EL (cell line): ENCODE measurements around the gene CHRNB4.

ENCODE experiments used
- DNase-seq: peaks from one replicate; pipeline ENCODE4 v3.0.0-alpha.2; 2016

The CHRNB4 gene

GRCh38 chr15:78630886-78631633 is 9.9 kb downstream of the CHRNB4 start:
- DNase-seq = no peak

- no peak for DNase-seq
These were observed 11.3 kb downstream of the CHRNB4 start for GRCh38 chr15:78629716-78630065.

DNA sequence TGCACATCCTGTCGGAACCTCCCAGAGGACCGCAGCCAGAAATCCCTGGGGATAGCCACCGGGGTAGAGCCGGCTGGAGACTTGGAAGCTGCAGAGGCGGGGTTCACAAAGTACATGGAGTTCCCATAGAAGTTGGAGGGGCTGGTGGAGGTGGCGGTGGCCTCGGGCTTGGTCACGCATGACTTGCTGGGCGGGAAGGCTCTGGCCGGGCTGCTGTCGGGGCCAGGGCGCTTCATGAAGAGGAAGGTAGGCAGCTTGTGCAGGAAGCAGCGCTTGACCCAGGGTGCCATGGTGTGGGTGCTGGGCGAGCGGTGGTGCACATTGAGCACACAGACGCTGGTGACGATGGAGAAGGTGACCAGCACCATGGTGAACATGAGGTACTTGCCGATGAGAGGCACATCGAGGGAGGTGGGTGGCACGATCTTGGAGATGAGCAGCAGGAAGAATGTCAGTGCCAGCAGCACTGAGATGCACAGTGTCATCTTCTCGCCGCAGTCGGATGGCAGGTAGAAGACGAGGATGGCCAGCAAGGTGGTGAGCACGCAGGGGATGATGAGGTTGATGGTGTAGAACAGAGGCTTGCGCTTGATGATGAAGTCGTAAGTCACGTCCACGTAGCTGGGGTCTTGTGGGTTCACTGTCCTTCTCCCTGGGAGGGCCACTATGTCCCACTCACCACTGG is 11.8 kb downstream of the CHRNB4 start:
- DNase-seq = no peak

DNA sequence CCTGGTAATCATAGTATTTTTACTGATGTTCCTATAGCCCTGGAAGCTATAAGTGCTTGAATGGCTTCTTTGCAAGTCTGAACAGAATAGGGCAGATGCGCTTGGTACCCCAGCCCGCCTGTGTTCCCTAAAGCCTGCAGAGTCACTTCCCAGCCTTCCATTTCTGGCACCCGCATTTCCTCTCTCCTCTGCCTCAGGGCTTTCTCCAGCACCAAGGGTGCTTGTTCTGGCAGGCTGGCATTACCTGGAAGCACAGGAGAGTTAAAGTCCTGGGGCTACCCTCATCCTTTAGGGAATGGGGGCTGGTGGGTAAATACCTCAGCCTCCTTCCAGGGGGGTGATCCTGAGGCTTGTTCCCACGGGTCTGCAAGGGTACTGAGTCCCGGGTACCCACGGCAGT is 12.8 kb downstream of the CHRNB4 start:
- no peak for DNase-seq

DNA sequence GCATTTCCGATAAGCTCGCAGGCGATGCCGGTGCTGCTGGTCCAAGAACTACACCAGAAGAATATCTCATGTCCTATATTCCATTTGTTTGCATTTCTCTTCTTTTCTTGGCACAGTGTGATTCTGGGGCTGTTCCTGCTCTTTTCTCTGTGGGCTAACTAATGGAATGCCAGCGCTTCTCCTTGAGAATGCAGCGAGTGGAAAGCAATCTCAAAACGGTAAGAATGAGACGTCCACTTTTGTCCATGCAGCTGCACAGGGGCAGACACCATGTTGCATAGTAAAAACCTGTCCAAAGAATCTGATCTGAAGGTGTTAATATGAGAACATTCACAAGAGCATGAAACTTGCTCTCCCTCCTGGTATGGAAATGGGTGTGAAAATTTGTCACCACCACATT is 13.7 kb downstream of the CHRNB4 start:
- no peak for DNase-seq

GRCh38 chr15:78626381-78626995 is 14.5 kb downstream of the CHRNB4 start:
- no peak for DNase-seq

DNA sequence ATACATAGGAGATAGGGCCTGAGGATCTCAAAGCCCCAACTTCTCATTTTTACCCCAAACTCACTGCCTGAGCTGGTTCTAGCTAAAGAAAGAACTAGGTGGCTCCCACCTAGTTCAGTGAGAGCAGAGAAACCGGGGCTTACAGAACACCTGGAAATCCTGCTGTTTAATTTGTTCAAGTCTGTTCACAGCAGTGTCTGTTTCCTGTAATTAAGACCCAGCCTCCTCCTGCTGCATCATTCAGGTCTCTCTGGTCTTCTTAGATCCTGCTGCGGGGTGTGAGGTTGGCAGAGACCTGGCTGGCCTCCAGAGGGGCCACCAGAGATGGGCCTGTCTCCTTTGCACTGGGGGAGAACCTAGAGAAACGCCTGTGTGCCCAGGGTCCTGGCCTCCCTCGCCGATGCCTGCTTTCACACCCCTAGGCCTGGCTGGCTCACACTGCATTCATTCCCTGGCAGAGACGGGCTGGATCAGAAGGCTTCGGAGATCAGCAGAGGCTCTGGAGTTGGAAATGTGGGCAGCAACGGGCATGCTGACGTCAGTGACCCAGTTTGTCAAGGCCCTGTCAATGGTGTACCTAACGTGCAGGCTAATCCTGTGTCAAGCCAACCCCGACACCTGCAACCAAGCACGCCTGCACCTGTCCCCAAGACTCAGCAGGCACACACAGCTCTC is 15.3 kb downstream of the CHRNB4 start:
- DNase-seq = no peak

- no peak for DNase-seq
These were observed 16.1 kb downstream of the CHRNB4 start for GRCh38 chr15:78624651-78625590.

DNA sequence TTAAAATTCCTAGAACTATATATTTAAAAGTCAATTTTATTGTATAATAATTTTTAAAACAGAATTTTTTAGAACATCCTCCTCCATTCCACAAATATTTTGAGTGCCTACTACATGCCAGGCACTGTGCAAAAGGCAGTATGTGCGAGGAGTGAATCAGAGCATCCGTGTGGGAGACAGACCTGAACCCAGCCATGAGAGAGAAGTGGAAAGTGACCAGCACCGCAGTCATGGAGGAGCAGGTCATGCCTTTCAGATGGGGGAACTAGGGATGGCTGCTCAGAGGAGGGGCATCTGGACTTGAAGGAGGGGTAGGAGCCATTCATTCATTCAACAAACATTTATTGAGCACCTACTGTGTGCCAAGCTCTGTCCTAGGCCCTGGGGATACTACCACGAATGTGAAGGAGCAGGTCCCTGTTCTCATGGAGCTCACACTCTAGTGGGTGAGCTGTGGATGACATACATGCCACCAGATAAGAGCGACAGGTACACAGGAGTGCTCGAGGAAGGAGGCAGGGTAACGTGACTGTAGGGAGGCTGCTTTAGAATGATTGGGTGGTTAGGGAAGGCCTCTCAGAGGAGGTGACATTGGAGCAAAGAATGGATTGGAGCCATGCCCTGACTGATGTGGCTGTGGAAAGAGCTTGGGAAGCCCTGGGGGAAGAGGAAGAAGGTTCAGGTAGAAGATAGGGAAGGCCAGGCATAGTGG is 17.1 kb downstream of the CHRNB4 start:
- DNase-seq = no peak

DNA sequence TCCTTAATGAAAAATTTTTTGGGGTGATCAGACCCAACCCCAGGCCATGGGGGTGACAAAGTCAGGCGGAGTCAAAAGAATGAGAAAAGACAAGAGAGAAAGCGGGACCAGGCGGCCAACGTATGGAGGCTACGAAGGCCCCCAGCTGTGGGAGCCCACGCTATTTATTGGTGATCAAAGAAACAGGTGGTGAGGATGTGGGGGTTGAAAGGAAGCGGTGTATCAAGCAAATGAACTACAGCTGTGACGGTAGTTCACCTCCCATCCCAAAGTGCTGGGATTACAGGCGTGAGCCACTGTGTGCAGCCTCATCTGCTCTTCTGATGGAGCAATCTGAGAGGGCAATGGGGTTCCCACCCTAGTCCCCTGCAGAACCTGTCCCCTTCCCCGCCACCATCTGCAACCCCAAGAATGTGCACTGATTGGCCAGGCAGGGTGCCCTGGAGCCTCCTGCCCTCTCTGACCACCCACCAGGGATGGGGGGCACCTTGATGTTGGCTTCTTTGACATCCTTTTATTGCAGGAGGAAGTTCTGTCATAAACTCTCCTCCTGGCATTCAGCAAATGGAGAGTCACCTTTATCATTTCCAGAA is 19.1 kb downstream of the CHRNB4 start:
- no peak for DNase-seq

DNA sequence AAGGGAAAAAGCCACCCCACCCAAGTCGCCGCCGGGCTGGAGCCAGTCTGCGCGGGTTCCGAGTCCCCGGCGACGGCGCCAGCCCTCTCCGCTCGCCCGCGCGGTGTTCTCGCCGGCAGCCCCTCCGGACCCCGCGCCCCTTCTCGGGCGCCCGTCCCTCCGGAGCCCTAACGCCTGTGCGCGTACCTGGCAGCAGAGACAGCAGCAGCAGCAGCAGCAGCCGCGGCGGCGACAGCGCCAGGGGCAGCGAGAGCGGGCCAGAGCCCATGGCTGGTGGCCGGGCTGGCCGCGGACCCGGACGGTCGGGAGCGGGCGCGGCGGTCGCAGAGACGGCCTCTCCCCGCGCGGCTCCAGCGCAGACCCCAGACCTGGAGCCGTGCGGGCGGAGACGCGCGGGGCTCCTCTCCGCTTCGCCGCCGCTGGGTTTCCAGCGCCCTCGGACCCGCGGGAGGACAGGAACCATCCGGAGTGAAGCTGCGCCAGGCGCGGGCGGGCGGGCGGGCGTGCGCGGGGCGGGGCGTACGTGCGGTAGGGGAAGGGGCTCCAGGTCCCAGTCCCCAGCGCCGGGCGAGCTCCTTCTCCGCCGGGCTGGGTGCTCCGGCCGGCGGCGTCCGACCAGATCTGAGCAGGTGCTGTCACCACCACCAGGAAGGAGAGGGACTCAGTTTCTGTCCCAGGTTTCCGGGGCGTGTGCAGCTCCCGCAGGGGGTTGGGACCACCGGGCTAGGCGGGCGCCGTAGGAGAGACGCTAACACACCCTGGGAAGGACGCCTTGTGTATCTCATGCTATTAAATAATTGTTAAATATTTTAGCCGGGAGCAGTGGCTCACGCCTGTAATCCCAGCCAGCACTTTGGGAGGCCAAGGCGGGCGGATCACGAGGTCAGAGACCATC is 20.2 kb downstream of the CHRNB4 start, which contains the start of gene CHRNA3:
CHRNA3 (minus strand) TSS at position 470 of the 895 bp plus-strand sequence; CDS start at position 268, 202 bp downstream.
- no peak for DNase-seq

DNA sequence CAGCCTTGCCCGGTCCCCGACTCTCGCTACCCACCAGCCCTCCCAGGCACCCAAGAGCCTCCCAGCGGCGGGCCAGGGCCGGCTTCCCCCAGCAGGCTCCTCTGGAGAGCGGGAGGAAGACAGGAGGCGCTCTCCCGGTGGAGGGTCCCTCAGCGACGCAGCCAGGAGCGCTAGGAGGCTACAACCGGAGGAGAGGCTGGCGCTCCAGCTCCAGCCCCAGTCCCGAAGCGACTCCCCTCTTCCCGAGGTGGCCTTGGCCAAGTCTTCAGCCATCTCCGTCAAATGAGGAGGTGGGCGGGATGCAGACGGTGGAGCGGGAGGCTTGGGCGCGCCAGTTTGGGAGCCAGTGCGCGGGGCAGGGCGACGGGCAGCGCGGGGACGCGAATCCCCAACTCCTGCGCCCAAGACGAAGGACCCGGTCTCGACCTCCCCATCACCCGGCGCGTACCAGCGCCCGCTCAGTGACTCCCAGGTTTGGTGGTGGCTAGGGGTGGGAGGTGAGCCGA is 20.9 kb downstream of the CHRNB4 start:
- no peak for DNase-seq

DNA sequence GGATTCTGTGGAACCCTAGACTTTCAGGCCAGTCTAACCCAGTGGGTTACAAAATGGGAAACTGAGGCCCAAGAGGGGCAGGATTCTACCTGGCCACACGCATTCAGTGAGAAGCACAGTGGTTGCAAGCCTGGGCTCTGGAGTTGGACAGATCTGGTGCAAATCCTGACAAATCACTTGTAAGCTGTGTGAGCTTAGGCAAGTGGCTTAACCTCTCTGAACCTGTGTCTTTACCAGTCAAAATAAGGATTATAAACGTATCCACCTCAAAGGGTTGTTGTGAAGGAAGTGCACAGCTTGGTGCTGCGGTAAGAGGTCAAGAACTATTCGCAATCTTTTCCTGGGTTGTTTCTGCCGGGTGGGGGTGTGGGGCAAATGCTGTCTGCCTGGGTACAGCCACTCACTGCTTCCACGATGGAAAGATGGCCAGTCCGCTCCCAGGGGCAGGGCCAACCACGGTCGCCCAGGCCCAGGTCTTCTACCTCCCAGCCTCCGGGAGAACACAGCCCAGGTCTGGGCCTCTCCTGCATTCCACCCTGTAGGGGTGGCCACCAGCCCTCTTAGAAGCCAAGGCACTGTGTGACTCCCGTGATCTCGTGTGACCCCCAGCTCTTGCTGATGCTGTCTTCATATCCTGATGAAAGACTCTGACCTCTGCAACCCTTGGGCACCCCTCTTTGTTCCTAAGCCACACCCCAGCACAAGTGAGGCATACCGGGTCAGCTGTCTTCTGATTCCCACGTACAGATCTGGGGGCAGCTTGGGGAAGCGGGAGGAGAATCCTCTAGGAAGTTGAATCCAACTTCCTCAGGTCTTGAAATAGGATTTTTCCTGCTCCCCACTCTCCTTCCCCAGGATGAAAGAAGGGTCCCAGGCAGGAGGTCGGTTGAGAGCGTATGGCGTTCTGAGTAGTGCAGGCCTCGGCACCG is 21.7 kb downstream of the CHRNB4 start:
- DNase-seq = no peak

GRCh38 chr15:78618490-78618934 is 22.5 kb downstream of the CHRNB4 start:
- DNase-seq = peak; percentile 82

DNA sequence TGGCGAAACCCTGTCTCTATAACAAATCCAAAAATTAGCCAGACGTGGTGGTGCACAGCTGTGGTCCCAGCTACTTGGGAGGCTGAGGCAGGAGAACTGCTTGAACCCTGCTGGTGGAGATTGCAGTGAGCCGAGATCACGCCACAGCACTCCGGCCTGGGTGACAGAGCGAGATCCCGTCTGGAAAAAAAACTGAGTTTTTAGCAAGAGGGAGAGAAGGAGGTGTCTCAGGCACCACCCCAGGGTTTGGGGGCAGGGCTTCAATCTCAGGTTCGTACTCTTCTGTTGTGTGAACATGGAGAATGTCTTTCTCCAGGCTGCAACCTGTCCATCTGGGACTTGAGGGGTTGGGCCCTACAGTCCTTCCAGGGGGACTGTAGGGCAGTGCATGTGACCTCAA is 22.9 kb downstream of the CHRNB4 start:
- DNase-seq = no peak

DNA sequence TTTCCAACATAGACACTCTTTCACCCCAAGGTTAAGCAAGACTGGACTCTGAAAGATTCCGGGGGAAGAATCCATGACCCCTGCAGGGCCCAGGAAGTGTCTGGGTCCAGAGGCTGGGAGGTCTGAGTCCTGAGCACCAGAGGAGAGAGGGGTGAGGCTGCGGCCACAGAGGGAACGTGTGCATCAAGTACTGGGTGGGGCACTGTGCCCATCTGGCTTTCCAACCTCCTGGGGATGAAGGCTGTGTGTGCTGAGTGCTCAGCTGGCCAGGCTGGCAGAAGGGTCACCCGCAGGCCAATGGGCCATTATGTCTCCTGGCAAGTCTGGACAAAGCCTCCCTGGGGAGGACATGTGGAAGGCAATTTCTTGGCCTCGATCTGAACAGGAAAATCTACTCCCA is 23.5 kb downstream of the CHRNB4 start:
- DNase-seq = no peak

DNA sequence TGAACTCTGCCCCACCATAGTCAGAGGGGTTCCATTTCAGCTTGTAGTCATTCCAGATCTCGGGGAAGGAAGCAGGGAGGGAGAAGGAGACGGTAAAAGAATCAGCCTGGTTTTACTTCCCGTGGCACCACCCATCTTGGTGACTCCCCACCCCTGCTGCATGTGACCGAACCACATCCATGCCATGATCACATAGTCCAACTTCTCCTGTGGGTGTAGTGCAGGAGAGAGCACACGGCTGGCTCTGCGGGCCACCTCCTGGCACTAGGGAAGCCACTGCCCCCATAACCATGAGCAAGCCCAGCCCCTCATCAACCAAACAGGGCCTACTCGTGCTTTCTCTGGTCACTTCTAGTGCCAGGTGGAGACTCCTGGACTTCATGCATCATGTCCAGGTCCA is 23.9 kb downstream of the CHRNB4 start:
- DNase-seq = no peak

GRCh38 chr15:78616506-78616905 is 24.5 kb downstream of the CHRNB4 start:
- no peak for DNase-seq

DNA sequence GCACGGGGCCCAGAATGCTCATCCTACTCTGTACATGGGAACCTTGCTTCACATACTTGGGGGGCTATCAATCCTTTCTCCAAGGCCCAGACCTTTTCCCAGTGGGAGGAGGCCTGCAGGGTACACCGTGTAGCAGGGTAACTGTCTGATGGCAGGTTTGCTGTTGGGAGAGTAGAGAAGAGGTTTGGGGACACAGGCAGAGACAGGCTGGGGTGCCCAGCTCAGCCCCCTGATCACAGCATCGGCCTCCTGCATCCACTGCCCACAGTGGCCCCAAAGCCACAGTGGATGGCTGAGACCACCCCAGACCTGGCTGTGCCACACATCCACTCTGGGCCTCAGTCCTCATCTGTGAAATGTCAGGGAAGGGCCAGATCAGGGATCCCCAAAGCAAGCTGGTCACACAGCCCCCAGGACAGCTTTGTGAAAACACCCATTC is 25.8 kb downstream of the CHRNB4 start:
- no peak for DNase-seq
